H1 (cell line): Measurements from ENCODE around the gene ANGPTL4. TPM values are rescaled to one million over a fixed set of nuclear protein-coding genes. Genes with fewer than 3 reads are reported as not detected.
"Not testable (repeated sequence)": the region's sequence is repeated elsewhere in the genome, so short reads cannot be mapped to it uniquely, and the experiment has no call there.

Experiments
- CTCF ChIA-PET: fragments of 300-600 bp; sonication (Branson Sonifier 250); formaldehyde crosslinking; loops from one replicate; lab custom pipeline; 2021; ENCODE audit not compliant: partially characterized antibody; lab: Charles Lee
- POLR2A ChIA-PET: fragments of 300-600 bp; sonication (Branson Sonifier 250); formaldehyde crosslinking; loops from one replicate; lab custom pipeline; 2021; ENCODE audit warnings: inconsistent platforms; ENCODE audit not compliant: partially characterized antibody; lab: Charles Lee
- DNase-seq, 2 experiments: peaks; one replicate each; pipeline versions ENCODE4 v3.0.0 to v3.0.0-alpha.2; 2010 to 2022; ENCODE audit warnings: low spot score in 2 of 2, low read depth in 1 of 2, mixed read lengths in 1 of 2
- FAIRE-seq: peaks from 2 replicates; lab custom pipeline; 2011; peaks lifted over from hg19 to GRCh38; lab: Jason Lieb, UNC
- H2AFZ ChIP-seq: 2 replicates; pipeline ENCODE4 v1.8.1; 2012; ENCODE audit warnings: low read length, inconsistent platforms
- H2AK5ac ChIP-seq: 2 replicates; pipeline ENCODE4 v1.6.1; 2013; ENCODE audit warnings: low read depth, low read length
- H2BK120ac ChIP-seq: replicated peaks from 2 replicates; pipeline ENCODE3; 2013; ENCODE audit warnings: low read depth, low read length, inconsistent platforms
- H2BK12ac ChIP-seq: 2 replicates; pipeline ENCODE4 v1.6.1; 2013; ENCODE audit warnings: low read depth, low read length
- H2BK15ac ChIP-seq: 2 replicates; pipeline ENCODE4 v1.6.1; 2013; ENCODE audit warnings: low read length
- H2BK20ac ChIP-seq: 2 replicates; pipeline ENCODE4 v1.6.1; 2013; ENCODE audit warnings: low read length
- H2BK5ac ChIP-seq: 2 replicates; pipeline ENCODE4 v1.6.1; 2013; ENCODE audit warnings: low read depth, low read length
- H3K14ac ChIP-seq: 2 replicates; pipeline ENCODE4 v1.6.1; 2013; ENCODE audit warnings: inconsistent platforms; ENCODE audit not compliant: insufficient read length
- H3K18ac ChIP-seq: 2 replicates; pipeline ENCODE4 v1.6.1; 2013; ENCODE audit warnings: low read length; ENCODE audit errors: extremely low read depth
- H3K23ac ChIP-seq: 2 replicates; pipeline ENCODE4 v1.6.1; 2013; ENCODE audit warnings: inconsistent platforms; ENCODE audit not compliant: insufficient read length
- H3K23me2 ChIP-seq: 2 replicates; pipeline ENCODE4 v1.6.1; 2013; ENCODE audit warnings: low read depth, low read length
- H3K27ac ChIP-seq: 2 replicates; pipeline ENCODE4 v1.6.1; 2011; ENCODE audit warnings: low read depth, low read length, inconsistent platforms
- H3K27me3 ChIP-seq, 4 experiments: replicated peaks in 1 of 4; 1 replicate in 1 of 4; 2 replicates in 3 of 4; pipeline versions ENCODE4 v1.6.1 to v1.8.1; 2011 to 2013; ENCODE audit warnings: low read length in 3 of 4, mild to moderate bottlenecking in 3 of 4, inconsistent platforms in 2 of 4, mixed read lengths in 2 of 4, moderate library complexity in 1 of 4; ENCODE audit not compliant: control insufficient read depth in 3 of 4, insufficient read depth in 3 of 4; ENCODE audit errors: extremely low read depth in 1 of 4
- H3K36me3 ChIP-seq, 4 experiments: 2 replicates each; pipeline versions ENCODE4 v1.6.1 to v1.8.1; 2011 to 2013; ENCODE audit warnings: mild to moderate bottlenecking in 4 of 4, low read length in 3 of 4, moderate library complexity in 2 of 4, control low read depth in 1 of 4, inconsistent platforms in 1 of 4; ENCODE audit not compliant: insufficient read depth in 4 of 4, control insufficient read depth in 2 of 4
- H3K4ac ChIP-seq: replicated peaks from 2 replicates; pipeline ENCODE3; 2013; ENCODE audit warnings: low read length, low read depth, mixed read lengths, inconsistent platforms; ENCODE audit not compliant: insufficient read length
- H3K4me1 ChIP-seq, 4 experiments: replicated peaks in 1 of 4; 1 replicate in 1 of 4; 2 replicates in 3 of 4; pipeline versions ENCODE4 v1.6.1 to v1.8.1; 2011 to 2013; ENCODE audit warnings: low read length in 3 of 4, inconsistent platforms in 2 of 4, mixed read lengths in 1 of 4; ENCODE audit not compliant: insufficient read depth in 4 of 4, control insufficient read depth in 3 of 4
- H3K4me2 ChIP-seq, 2 experiments: 2 replicates each; pipeline versions ENCODE4 v1.6.1 to v1.8.1; 2011 to 2013; ENCODE audit warnings: low read depth in 2 of 2, low read length in 2 of 2, control low read depth in 1 of 2, inconsistent platforms in 1 of 2, mild to moderate bottlenecking in 1 of 2; ENCODE audit not compliant: insufficient read depth in 1 of 2
- H3K4me3 ChIP-seq, 4 experiments: fragments of 200-600, 300-600 bp in 1 of 4; sonication (generic), shearing (Covaris generic), sonication (Bioruptor Twin) in 1 of 4; 2 replicates each; pipeline versions ENCODE4 v1.5.1 to v1.8.1; 2011 to 2016; ENCODE audit warnings: low read length in 4 of 4, low read depth in 3 of 4, control low read depth in 2 of 4, inconsistent platforms in 2 of 4, mild to moderate bottlenecking in 2 of 4, mixed read lengths in 1 of 4, moderate library complexity in 1 of 4; ENCODE audit not compliant: insufficient read depth in 2 of 4; ENCODE audit errors: extremely low read depth in 1 of 4
- H3K56ac ChIP-seq: replicated peaks from 2 replicates; pipeline ENCODE3; 2013; ENCODE audit warnings: low read depth, mild to moderate bottlenecking, mixed read lengths, low read length, inconsistent platforms; ENCODE audit not compliant: insufficient read length
- H3K79me1 ChIP-seq: 2 replicates; pipeline ENCODE4 v1.6.1; 2013; ENCODE audit warnings: low read depth, low read length, control low read depth
- H3K79me2 ChIP-seq, 2 experiments: 2 replicates each; pipeline versions ENCODE4 v1.6.1 to v1.8.1; 2012 to 2013; ENCODE audit warnings: low read length in 2 of 2, mild to moderate bottlenecking in 2 of 2, inconsistent platforms in 1 of 2; ENCODE audit not compliant: insufficient read depth in 2 of 2, control insufficient read depth in 1 of 2
- H3K9ac ChIP-seq, 4 experiments: replicated peaks in 1 of 4; 1 replicate in 1 of 4; 2 replicates in 3 of 4; pipeline versions ENCODE4 v1.6.1 to v1.8.1; 2011 to 2013; ENCODE audit warnings: low read depth in 3 of 4, low read length in 3 of 4, control low read depth in 2 of 4, mild to moderate bottlenecking in 2 of 4, moderate library complexity in 2 of 4, inconsistent platforms in 1 of 4; ENCODE audit errors: extremely low read depth in 1 of 4
- H3K9me3 ChIP-seq, 2 experiments: 2 replicates each; pipeline versions ENCODE4 v1.6.1 to v1.8.1; 2012 to 2013; ENCODE audit warnings: mild to moderate bottlenecking in 2 of 2, moderate library complexity in 2 of 2, control low read depth in 1 of 2, inconsistent platforms in 1 of 2, low read depth in 1 of 2, low read length in 1 of 2, mixed read lengths in 1 of 2; ENCODE audit not compliant: insufficient read depth in 2 of 2
- H4K20me1 ChIP-seq, 2 experiments: replicated peaks in 1 of 2; 2 replicates each; pipeline versions ENCODE3 to v1.8.1; 2011 to 2013; ENCODE audit warnings: inconsistent platforms in 2 of 2, low read length in 2 of 2, mild to moderate bottlenecking in 1 of 2; ENCODE audit not compliant: insufficient read depth in 2 of 2, control insufficient read depth in 1 of 2
- H4K5ac ChIP-seq: 2 replicates; pipeline ENCODE4 v1.6.1; 2013; ENCODE audit warnings: low read length, low read depth, mixed read lengths, inconsistent platforms; ENCODE audit not compliant: insufficient read length
- H4K8ac ChIP-seq: 2 replicates; pipeline ENCODE4 v1.8.0; 2013; ENCODE audit warnings: mild to moderate bottlenecking, moderate library complexity, low read length, inconsistent platforms; ENCODE audit not compliant: insufficient read depth; ENCODE audit errors: extremely low read depth
- H4K91ac ChIP-seq: replicated peaks from 2 replicates; pipeline ENCODE3; 2013; ENCODE audit warnings: low read length, mixed read lengths, inconsistent platforms; ENCODE audit not compliant: insufficient read length
- WGBS, 2 experiments: shearing (Covaris generic) in 1 of 2; methylation state at CpG; one replicate each; pipeline versions ENCODE4 v1.1.6 to v1.1.7; 2013 to 2015; ENCODE audit warnings: low lambda C conversion rate in 2 of 2, mixed read lengths in 2 of 2, inconsistent platforms in 1 of 2, low coverage in 1 of 2, missing lambda C conversion rate in 1 of 2; ENCODE audit not compliant: insufficient replicate concordance in 2 of 2, insufficient coverage in 1 of 2, insufficient read length in 1 of 2; ENCODE audit errors: extremely low coverage in 1 of 2, missing lambda C conversion rate in 1 of 2; 5-methylcytosine and 5-hydroxymethylcytosine counted together
- polyA plus RNA-seq, 7 experiments: library from polyadenylated mRNA; depleted of rRNA in 3 of 7; stranded (reverse) in 5 of 7; unstranded in 2 of 7; fragments of >200 nt in 5 of 7; fragments of 200-250 nt in 2 of 7; gene quantifications; 1 replicate in 5 of 7; 2 replicates in 1 of 7; 4 replicates in 1 of 7; pipeline versions ENCODE4 v1.2.1 to v1.2.3, GENCODE V29; 2011 to 2013; ENCODE audit warnings: missing spikeins in 2 of 7, mixed read lengths in 2 of 7
- total RNA-seq: library from RNA; stranded (reverse); fragmentation: NEBNext Ultra II Directional; extraction: Animal tissue kit (Norgen Biotek cat#: 25700); gene quantifications from 2 replicates; pipeline ENCODE4 v1.2.1, GENCODE V29; 2021

The ANGPTL4 gene
- total and polyA plus RNA-seq, 2 of the 8 experiments (the other 6 are each of a cell fraction or from before 2014, with no cell fraction given), result 2.3 to 6.5 TPM

GRCh38 chr19:8375766-8376165 lies 11.8 kb downstream of the ANGPTL4 start:
- not testable (repeated sequence) for H3K27me3 ChIP-seq, H3K9me3 ChIP-seq, H4K5ac ChIP-seq, H3K4ac ChIP-seq, H3K23ac ChIP-seq, H3K18ac ChIP-seq, H4K20me1 ChIP-seq, FAIRE-seq, H3K79me2 ChIP-seq, H3K23me2 ChIP-seq, H3K36me3 ChIP-seq, H4K8ac ChIP-seq, H3K4me1 ChIP-seq, H3K27ac ChIP-seq, H2BK15ac ChIP-seq, H2BK5ac ChIP-seq, H3K4me2 ChIP-seq, DNase-seq, H3K56ac ChIP-seq, H2AFZ ChIP-seq, H3K79me1 ChIP-seq, H3K14ac ChIP-seq, H3K4me3 ChIP-seq, H3K9ac ChIP-seq, H2BK20ac ChIP-seq, H2BK12ac ChIP-seq, H2BK120ac ChIP-seq, H2AK5ac ChIP-seq, H4K91ac ChIP-seq
- WGBS, 2 experiments, result 92% methylated on average over 30 of the region's 32 CpGs; no CpG with 5 or more reads in 1 of the 2 experiments
- ChIA-PET POLR2A (interaction anchor here (0.6 to 2.8 kb wide), 6 partner anchors 9 to 52 kb away, joined by 3 to 17 read pairs (median 3); partner anchors contain the start of genes ANGPTL4 and RAB11B), CTCF (interaction anchor here (0.8 to 4.9 kb wide), 7 partner anchors 8 to 86 kb away, joined by 3 to 23 read pairs (median 4); partner anchors contain the start of gene ANGPTL4)
